ENCODE results near the gene STAT5B. TPM values are rescaled to one million over a fixed set of nuclear protein-coding genes. Genes with fewer than 3 reads are reported as not detected.

Gene STAT5B
- total RNA-seq, 1 experiment from 2014 or later = 102 TPM

GRCh38 chr17:42167807-42168206, 108.4 kb downstream of the STAT5B start:
- no peak overlapping the region for H3K27ac ChIP-seq (ENCODE audit: low read length)
- DNase-seq (ENCODE audit: low read depth, low spot score) (no peak), ATAC-seq (no peak)
- H3K27me3 ChIP-seq (ENCODE audit: control insufficient read depth, insufficient read depth, low read length) = no peaks in the 10 kb centered on the region
- ChIA-PET POLR2A (no interaction called here), CTCF (no interaction called here)
- H3K4me3 ChIP-seq (ENCODE audit: low read depth in 2 of 2, low read length in 2 of 2) = no peak overlapping the region
- no peaks in the 10 kb centered on the region for H3K4me1 ChIP-seq (ENCODE audit: control insufficient read depth, insufficient read depth, low read length)
- TF ChIP-seq TCF7L2 (IDR thresholded peaks at IDR 0.05; ENCODE audit: low read depth, low read length) = no peak
- BruUV-seq (replicated peaks) = no TSS peak
- H3K36me3 ChIP-seq (ENCODE audit: control insufficient read depth, insufficient read depth, low read length) = no peaks in the 10 kb centered on the region
- in situ Hi-C loops (cut with HindIII; ENCODE audit: low pct_unique_long_range_greater_than_20kb, low sequenced_read_pairs) (no loop called here), intact Hi-C loops (cut with micrococcal nuclease; ENCODE audit: unreplicated experiment) (no loop called here)
- H3K9me3 ChIP-seq (ENCODE audit: control insufficient read depth, insufficient read depth, low read depth, low read length) = no peaks in the 10 kb centered on the region

DNA sequence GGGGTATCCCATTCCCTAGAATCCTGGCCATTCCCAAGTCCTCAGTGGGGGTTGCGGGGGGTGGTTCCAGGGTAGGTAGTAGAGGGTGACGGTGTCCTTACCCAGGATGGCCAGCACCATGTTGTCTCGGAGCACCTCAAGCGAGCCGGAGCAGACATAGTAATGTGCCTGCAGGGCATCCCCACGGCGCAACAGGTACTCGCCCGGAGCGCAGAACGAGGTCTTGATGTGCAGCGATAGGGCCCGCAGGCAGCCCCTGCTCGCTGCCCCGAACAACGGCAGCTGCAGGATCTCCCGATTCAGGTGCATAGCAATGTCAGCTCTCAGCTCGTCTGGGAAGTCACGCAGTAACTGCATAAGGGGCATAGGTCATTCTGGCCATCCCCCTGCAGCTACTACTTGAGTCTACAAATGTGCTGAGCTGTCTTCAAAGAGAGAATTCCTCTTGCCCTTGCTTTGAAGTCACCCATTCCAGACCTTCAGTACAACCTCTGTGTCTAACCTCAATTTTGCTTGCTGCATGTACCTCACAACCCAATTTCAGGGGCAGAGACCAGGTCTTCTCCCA, 109.9 kb downstream of the STAT5B start:
- no TSS peak for BruUV-seq (replicated peaks)
- in situ Hi-C loops (cut with HindIII; ENCODE audit: low pct_unique_long_range_greater_than_20kb, low sequenced_read_pairs) = no loop called here

More for the DNA sequence above, 109.9 kb downstream of the STAT5B start:
- Histone ChIP-seq H3K4me3 (ENCODE audit: low read depth in 2 of 2, low read length in 2 of 2) (no peak overlapping the region), H3K9me3 (ENCODE audit: control insufficient read depth, insufficient read depth, low read depth, low read length) (no peaks in the 10 kb centered on the region), H3K36me3 (ENCODE audit: control insufficient read depth, insufficient read depth, low read length) (no peaks in the 10 kb centered on the region), H3K27ac (ENCODE audit: low read length) (no peak overlapping the region), H3K27me3 (ENCODE audit: control insufficient read depth, insufficient read depth, low read length) (no peaks in the 10 kb centered on the region), H3K4me1 (ENCODE audit: control insufficient read depth, insufficient read depth, low read length) (no peaks in the 10 kb centered on the region)
- ATAC-seq = no peak
- no peak for DNase-seq (ENCODE audit: low read depth, low spot score)
- POLR2A ChIA-PET = interaction anchor here (0.6 kb wide), 1 partner anchor 1719 kb away, joined by 3 read pairs; no protein-coding TSS in a partner anchor
- CTCF ChIA-PET = no interaction called here
- TF ChIP-seq SIN3A (IDR thresholded peaks at IDR 0.05; ENCODE audit: borderline replicate concordance, insufficient read depth, low read depth, low read length) = no peak
- no peak for TF ChIP-seq TCF7L2 (IDR thresholded peaks at IDR 0.05; ENCODE audit: low read depth, low read length)
- TF ChIP-seq POLR2AphosphoS5 (IDR thresholded peaks at IDR 0.05; ENCODE audit: low read depth, low read length) = no peak
- TF ChIP-seq REST (IDR thresholded peaks at IDR 0.05; ENCODE audit: insufficient read depth in 1 of 2, low read depth in 2 of 2, low read length in 1 of 2) = no peak
- TF ChIP-seq CTCF (IDR thresholded peaks at IDR 0.05) = no peak
- intact Hi-C loops (cut with micrococcal nuclease; ENCODE audit: unreplicated experiment) = no loop called here
